Type B pancreatic cell (in vitro differentiated cells): ENCODE results near the gene PPP1R9A. TPM values are rescaled to one million over a fixed set of nuclear protein-coding genes. Genes with fewer than 3 reads are reported as not detected.

Experiments used
- DNase-seq: peaks from one replicate; pipeline ENCODE4 v3.0.0; 2021; ENCODE audit warnings: mixed read lengths; ENCODE audit not compliant: unreplicated experiment; ENCODE audit errors: extremely low spot score
- H3K27ac Mint-ChIP-seq: 2 replicates; pipeline ENCODE4 v1.8.0; 2021; ENCODE audit warnings: mild to moderate bottlenecking, mixed read lengths
- H3K27me3 Mint-ChIP-seq: 2 replicates; pipeline ENCODE4 v1.8.0; 2021; ENCODE audit warnings: mixed read lengths
- H3K36me3 Mint-ChIP-seq: 2 replicates; pipeline ENCODE4 v1.8.0; 2021; ENCODE audit warnings: mixed read lengths
- H3K4me1 Mint-ChIP-seq: one replicate; pipeline ENCODE4 v1.8.0; 2021; ENCODE audit warnings: mixed read lengths; ENCODE audit not compliant: unreplicated experiment
- H3K4me3 Mint-ChIP-seq: 2 replicates; pipeline ENCODE4 v1.8.0; 2021; ENCODE audit warnings: mild to moderate bottlenecking, mixed read lengths
- H3K9me3 Mint-ChIP-seq: 2 replicates; pipeline ENCODE4 v1.8.0; 2021; ENCODE audit warnings: mixed read lengths
- total RNA-seq: library from RNA; stranded (reverse); gene quantifications from 2 replicates; pipeline ENCODE4 v1.2.1, GENCODE V29; 2021; ENCODE audit warnings: low replicate concordance
- TF ChIP-seq, protein P1 (sequence below): fragments of 200-600 bp; sonication (generic); conservative IDR thresholded peaks from 2 replicates; pipeline ENCODE4 v1.5.0; 2021; ENCODE audit warnings: antibody characterized with exemption, mild to moderate bottlenecking

PPP1R9A gene
- total RNA-seq, 1 donor from 2014 or later, result 21.3 TPM

DNA sequence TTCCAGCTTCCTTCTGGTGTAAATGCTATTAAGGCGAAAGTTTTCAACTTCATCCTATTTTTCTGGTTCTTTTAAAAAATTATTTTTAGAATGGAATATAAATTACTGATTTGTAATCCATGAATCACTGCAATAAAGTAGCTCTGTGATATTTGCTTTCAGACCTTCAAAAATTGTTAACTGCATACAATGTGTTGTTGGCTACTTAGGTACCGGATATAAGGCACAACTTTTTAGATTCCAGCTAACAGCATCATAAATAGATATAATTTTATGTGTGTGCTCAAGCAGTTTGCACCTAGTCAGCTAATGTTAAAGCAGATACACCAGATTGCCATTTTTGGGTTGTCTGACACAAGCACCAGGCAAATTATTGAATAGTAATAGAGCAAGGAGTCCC lies 358.2 kb downstream of the PPP1R9A start:
- Mint-ChIP-seq H3K4me1 (peaks cover 4% of the 10 kb centered on the region), H3K27ac (no peak overlapping the region), H3K9me3 (no peaks in the 10 kb centered on the region), H3K36me3 (peaks cover 7% of the 10 kb centered on the region), H3K27me3 (no peaks in the 10 kb centered on the region), H3K4me3 (no peak overlapping the region)
- TF ChIP-seq, protein P1, sequence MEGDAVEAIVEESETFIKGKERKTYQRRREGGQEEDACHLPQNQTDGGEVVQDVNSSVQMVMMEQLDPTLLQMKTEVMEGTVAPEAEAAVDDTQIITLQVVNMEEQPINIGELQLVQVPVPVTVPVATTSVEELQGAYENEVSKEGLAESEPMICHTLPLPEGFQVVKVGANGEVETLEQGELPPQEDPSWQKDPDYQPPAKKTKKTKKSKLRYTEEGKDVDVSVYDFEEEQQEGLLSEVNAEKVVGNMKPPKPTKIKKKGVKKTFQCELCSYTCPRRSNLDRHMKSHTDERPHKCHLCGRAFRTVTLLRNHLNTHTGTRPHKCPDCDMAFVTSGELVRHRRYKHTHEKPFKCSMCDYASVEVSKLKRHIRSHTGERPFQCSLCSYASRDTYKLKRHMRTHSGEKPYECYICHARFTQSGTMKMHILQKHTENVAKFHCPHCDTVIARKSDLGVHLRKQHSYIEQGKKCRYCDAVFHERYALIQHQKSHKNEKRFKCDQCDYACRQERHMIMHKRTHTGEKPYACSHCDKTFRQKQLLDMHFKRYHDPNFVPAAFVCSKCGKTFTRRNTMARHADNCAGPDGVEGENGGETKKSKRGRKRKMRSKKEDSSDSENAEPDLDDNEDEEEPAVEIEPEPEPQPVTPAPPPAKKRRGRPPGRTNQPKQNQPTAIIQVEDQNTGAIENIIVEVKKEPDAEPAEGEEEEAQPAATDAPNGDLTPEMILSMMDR, result no peak
- no peak for DNase-seq

DNA sequence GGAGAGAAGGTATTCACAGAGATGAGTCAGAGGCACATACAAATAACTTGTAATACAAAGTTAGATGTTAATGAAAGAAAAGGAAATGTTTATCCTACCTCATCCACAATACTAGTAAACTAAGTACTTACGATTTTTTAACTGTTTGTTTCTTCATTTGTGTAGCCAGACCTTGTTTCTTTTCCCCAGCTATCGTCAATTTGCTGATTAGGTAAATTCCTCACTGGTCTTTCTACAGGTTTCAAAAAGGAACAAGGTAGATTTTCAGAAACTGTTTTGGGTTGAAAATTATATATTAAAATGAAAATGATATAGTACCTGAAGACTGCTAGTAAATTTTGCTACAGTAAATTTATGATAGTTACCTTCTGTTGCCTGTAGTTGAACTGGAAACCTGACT lies 360.4 kb downstream of the PPP1R9A start:
- H3K36me3 Mint-ChIP-seq, result peaks cover 7% of the 10 kb centered on the region
- peaks cover 4% of the 10 kb centered on the region for H3K4me1 Mint-ChIP-seq
- H3K27me3 Mint-ChIP-seq, result no peaks in the 10 kb centered on the region
- no peaks in the 10 kb centered on the region for H3K9me3 Mint-ChIP-seq
- TF ChIP-seq, protein P1, result no peak
- no peak overlapping the region for H3K27ac Mint-ChIP-seq
- no peak overlapping the region for H3K4me3 Mint-ChIP-seq
- no peak for DNase-seq

DNA sequence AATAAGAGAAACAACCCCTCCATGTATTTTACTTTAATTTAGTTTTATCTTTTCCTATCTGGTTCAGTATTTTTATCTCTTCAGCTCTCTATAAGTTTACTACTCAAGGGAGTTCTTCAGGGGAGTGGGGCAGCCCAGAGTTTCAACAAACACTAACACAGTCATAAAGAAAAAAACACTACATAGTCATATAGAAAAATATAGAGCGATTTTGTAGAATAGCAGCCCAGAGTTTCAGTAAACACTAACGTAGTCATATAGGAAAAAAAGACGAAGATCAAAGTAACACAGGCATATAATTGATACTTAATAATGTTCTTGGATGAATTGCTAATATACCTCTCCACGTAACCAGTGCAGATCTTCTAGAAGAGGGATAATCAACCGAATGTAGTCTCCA lies 362.2 kb downstream of the PPP1R9A start:
- Mint-ChIP-seq H3K27ac (no peak overlapping the region), H3K27me3 (no peaks in the 10 kb centered on the region)
- no peak for DNase-seq

DNA sequence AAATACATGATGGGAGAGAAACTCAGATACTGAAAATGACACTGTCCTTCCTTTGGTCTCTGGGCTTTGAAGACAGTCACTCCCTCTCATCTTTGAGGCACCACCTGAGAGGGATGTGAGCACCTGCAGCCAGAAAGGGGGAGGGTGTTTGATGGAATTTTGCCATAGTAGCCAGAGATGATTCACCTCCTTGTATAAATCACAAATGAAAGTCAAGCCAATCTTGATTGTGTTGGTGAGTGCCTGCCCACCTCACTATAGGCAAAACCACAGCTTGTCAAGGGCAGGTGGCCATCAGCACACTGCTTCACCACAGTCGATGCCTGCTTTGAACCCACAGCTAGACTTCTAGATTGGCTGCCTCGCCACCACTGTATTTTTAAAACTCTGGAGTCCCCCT lies 368.7 kb downstream of the PPP1R9A start:
- H3K36me3 Mint-ChIP-seq, result no peaks in the 10 kb centered on the region
- no peaks in the 10 kb centered on the region for H3K27me3 Mint-ChIP-seq
- DNase-seq, result no peak
- TF ChIP-seq, protein P1, result no peak
- H3K27ac Mint-ChIP-seq, result no peak overlapping the region
- no peaks in the 10 kb centered on the region for H3K9me3 Mint-ChIP-seq
- no peak overlapping the region for H3K4me3 Mint-ChIP-seq
- no peaks in the 10 kb centered on the region for H3K4me1 Mint-ChIP-seq

More for the DNA sequence above, 362.2 kb downstream of the PPP1R9A start:
- Mint-ChIP-seq H3K36me3 (peaks cover 7% of the 10 kb centered on the region), H3K4me3 (no peak overlapping the region), H3K9me3 (no peaks in the 10 kb centered on the region), H3K4me1 (peaks cover 1% of the 10 kb centered on the region)
- TF ChIP-seq, protein P1, result no peak

DNA sequence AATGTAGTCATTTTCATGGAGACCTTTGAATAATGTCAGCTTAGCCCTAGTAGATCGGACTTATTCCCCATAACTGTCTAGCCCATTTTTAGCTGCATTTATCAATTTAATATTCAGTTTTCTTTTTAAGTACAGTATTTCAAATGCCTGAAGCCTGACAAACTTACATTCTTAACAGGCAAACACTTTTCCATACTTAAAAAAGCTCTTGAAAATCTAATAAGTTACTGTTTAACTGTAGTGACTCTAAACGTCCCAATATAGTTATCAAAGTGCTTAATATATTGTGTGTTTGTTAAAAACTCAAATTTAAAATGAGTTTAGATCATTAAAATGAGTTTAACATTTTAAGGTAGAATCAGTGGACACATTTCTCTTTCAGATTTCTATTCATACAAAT lies 372.0 kb downstream of the PPP1R9A start:
- H3K27ac Mint-ChIP-seq, result no peak overlapping the region
- H3K27me3 Mint-ChIP-seq, result no peaks in the 10 kb centered on the region
- TF ChIP-seq, protein P1, result no peak
- H3K36me3 Mint-ChIP-seq, result no peaks in the 10 kb centered on the region
- H3K4me3 Mint-ChIP-seq, result no peak overlapping the region
- H3K9me3 Mint-ChIP-seq, result no peaks in the 10 kb centered on the region
- DNase-seq, result no peak
- H3K4me1 Mint-ChIP-seq, result no peaks in the 10 kb centered on the region

DNA sequence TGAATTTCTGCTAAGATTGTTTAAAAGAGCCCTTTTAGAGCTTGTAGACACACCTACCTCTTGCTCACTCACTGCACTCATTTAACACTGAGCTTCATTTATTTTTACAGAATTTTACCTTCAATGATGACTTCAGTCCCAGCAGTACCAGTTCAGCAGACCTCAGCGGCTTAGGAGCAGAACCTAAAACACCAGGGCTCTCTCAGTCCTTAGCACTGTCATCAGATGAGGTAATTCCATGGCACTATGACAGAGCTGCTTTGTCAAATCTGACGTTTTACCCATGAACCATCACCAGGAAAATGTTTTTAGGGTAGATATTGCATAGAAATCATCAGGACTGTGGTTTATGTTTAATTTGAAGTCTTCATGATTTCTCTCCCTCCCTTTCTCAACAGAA lies 378.7 kb downstream of the PPP1R9A start:
- TF ChIP-seq, protein P1, result no peak

More for the DNA sequence above, 378.7 kb downstream of the PPP1R9A start:
- no peak overlapping the region for H3K27ac Mint-ChIP-seq
- H3K9me3 Mint-ChIP-seq, result no peaks in the 10 kb centered on the region
- H3K4me3 Mint-ChIP-seq, result no peak overlapping the region
- H3K4me1 Mint-ChIP-seq, result peaks cover 7% of the 10 kb centered on the region
- DNase-seq, result no peak
- no peaks in the 10 kb centered on the region for H3K27me3 Mint-ChIP-seq
- H3K36me3 Mint-ChIP-seq, result peaks cover 23% of the 10 kb centered on the region
